H1 (cell line): ENCODE data around the gene DDX42.

Experiments used
- EP300 ChIP-seq, 2 experiments: IDR thresholded peaks; 1 replicate in 1 of 2; 2 replicates in 1 of 2; pipeline ENCODE4 v1.6.1; 2011 to 2012; ENCODE audit warnings: low read depth in 2 of 2, low read length in 2 of 2, mild to moderate bottlenecking in 2 of 2, borderline replicate concordance in 1 of 2, inconsistent platforms in 1 of 2, moderate library complexity in 1 of 2
- EZH2 ChIP-seq: fragments of 200-600 bp; sonication (generic); IDR thresholded peaks from 2 replicates; pipeline ENCODE4 v1.7.1; 2012; ENCODE audit warnings: low read depth, mild to moderate bottlenecking, moderate library complexity, low read length, inconsistent platforms; ENCODE audit not compliant: severe bottlenecking
- FOSL1 ChIP-seq: IDR thresholded peaks from 2 replicates; pipeline ENCODE4 v1.6.1; 2011; ENCODE audit warnings: mild to moderate bottlenecking, low read depth, low read length, moderate library complexity; ENCODE audit not compliant: insufficient read depth
- MAFK ChIP-seq: IDR thresholded peaks from 2 replicates; pipeline ENCODE4 v1.6.1; 2012; ENCODE audit warnings: low read depth, mild to moderate bottlenecking, improper control_type of control experiment, low read length
- POLR2A ChIP-seq, 2 experiments: IDR thresholded peaks; 1 replicate in 1 of 2; 2 replicates in 1 of 2; pipeline ENCODE4 v1.6.1; 2011; ENCODE audit warnings: low read depth in 2 of 2, low read length in 2 of 2, mild to moderate bottlenecking in 2 of 2; ENCODE audit errors: control extremely low read depth in 1 of 2
- POLR2AphosphoS5 ChIP-seq: IDR thresholded peaks from 2 replicates; pipeline ENCODE4 v1.6.1; 2011; ENCODE audit warnings: low read depth, low read length
- RFX5 ChIP-seq: IDR thresholded peaks from 2 replicates; pipeline ENCODE4 v1.6.1; 2011; ENCODE audit warnings: low read depth, low read length, improper control_type of control experiment, borderline replicate concordance
- SIN3A ChIP-seq, 2 experiments: IDR thresholded peaks in 1 of 2; conservative IDR thresholded peaks in 1 of 2; 2 replicates each; pipeline ENCODE4 v1.6.1; 2011 to 2012; ENCODE audit warnings: low read length in 2 of 2, improper control_type of control experiment in 1 of 2, low read depth in 1 of 2, mild to moderate bottlenecking in 1 of 2
- SUZ12 ChIP-seq: fragments of 200-600 bp; sonication (generic); IDR thresholded peaks from 2 replicates; pipeline ENCODE4 v1.6.1; 2012; ENCODE audit warnings: mild to moderate bottlenecking, inconsistent platforms, low read length, moderate library complexity, mixed read lengths
- TAF1 ChIP-seq: IDR thresholded peaks from 2 replicates; pipeline ENCODE4 v1.6.1; 2011; ENCODE audit warnings: mild to moderate bottlenecking, low read depth, low read length
- YY1 ChIP-seq: IDR thresholded peaks from 2 replicates; pipeline ENCODE4 v1.6.1; 2011; ENCODE audit warnings: low read depth, mild to moderate bottlenecking, low read length
- TF ChIP-seq, protein P1 (sequence below), 3 experiments: IDR thresholded peaks; 1 replicate in 2 of 3; 2 replicates in 1 of 3; pipeline versions ENCODE4 v1.5.1 to v1.6.1; 2011; ENCODE audit warnings: low read length in 3 of 3, mild to moderate bottlenecking in 3 of 3, inconsistent platforms in 2 of 3, low read depth in 1 of 3, moderate library complexity in 1 of 3; ENCODE audit not compliant: insufficient read depth in 1 of 3; ENCODE audit errors: control extremely low read depth in 1 of 3
- TF ChIP-seq, protein P2 (sequence below): IDR thresholded peaks from 2 replicates; pipeline ENCODE4 v1.6.1; 2012; ENCODE audit warnings: inconsistent platforms

GRCh38 chr17:63822537-63822936, 48.6 kb downstream of the DDX42 start:
- TF ChIP-seq TAF1 (no peak), EZH2 (no peak), POLR2A (IDR thresholded peaks at IDR 0.05; ENCODE audit: control extremely low read depth in 1 of 2, low read depth in 2 of 2, low read length in 2 of 2) (no peak), SIN3A (conservative IDR thresholded peaks at IDR 0.05 in 1 of 2, IDR thresholded peaks at IDR 0.05 in 1 of 2; ENCODE audit: low read depth in 1 of 2, low read length in 2 of 2) (no peak), RFX5 (no peak), EP300 (IDR thresholded peaks at IDR 0.05; ENCODE audit: borderline replicate concordance in 1 of 2, low read depth in 2 of 2, low read length in 2 of 2) (no peak), YY1 (no peak), SUZ12 (no peak), POLR2AphosphoS5 (no peak), MAFK (no peak), FOSL1 (no peak)
- TF ChIP-seq, protein P1, sequence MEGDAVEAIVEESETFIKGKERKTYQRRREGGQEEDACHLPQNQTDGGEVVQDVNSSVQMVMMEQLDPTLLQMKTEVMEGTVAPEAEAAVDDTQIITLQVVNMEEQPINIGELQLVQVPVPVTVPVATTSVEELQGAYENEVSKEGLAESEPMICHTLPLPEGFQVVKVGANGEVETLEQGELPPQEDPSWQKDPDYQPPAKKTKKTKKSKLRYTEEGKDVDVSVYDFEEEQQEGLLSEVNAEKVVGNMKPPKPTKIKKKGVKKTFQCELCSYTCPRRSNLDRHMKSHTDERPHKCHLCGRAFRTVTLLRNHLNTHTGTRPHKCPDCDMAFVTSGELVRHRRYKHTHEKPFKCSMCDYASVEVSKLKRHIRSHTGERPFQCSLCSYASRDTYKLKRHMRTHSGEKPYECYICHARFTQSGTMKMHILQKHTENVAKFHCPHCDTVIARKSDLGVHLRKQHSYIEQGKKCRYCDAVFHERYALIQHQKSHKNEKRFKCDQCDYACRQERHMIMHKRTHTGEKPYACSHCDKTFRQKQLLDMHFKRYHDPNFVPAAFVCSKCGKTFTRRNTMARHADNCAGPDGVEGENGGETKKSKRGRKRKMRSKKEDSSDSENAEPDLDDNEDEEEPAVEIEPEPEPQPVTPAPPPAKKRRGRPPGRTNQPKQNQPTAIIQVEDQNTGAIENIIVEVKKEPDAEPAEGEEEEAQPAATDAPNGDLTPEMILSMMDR (IDR thresholded peaks at IDR 0.05; ENCODE audit: control extremely low read depth in 1 of 3, insufficient read depth in 1 of 3, low read depth in 1 of 3, low read length in 3 of 3), result no peak
- TF ChIP-seq, protein P2, sequence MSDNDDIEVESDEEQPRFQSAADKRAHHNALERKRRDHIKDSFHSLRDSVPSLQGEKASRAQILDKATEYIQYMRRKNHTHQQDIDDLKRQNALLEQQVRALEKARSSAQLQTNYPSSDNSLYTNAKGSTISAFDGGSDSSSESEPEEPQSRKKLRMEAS, result no peak
